8988T (cell line): ENCODE data around the gene INPP4A.
"Not testable (repeated sequence)": the region's sequence is repeated elsewhere in the genome, so short reads cannot be mapped to it uniquely, and the experiment has no call there.

Experiments
- DNase-seq: peaks from one replicate; pipeline ENCODE4 v3.0.0; 2011

INPP4A gene

DNA sequence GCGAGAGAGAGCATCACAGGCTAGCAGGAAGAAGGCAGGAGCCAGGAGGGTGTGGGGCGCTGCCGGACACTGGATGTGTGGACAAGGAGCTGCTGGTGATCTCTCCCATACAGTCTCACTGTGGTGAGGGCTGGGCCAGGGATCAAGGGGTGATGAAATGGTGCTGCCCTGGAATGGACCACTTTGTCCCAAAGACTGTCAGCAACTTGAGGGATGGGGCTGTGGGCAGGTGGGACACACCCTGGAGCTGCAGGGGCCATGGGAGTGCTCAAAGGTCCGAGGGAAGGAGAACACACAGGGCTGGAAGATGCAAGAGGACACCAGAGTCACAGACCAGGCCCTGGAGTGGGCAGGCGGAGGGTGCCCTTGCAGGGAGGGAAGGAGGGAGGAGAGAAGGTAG is 125.7 kb downstream of the INPP4A start:
- no peak for DNase-seq

GRCh38 chr2:98571121-98571701 is 126.6 kb downstream of the INPP4A start:
- no peak for DNase-seq

DNA sequence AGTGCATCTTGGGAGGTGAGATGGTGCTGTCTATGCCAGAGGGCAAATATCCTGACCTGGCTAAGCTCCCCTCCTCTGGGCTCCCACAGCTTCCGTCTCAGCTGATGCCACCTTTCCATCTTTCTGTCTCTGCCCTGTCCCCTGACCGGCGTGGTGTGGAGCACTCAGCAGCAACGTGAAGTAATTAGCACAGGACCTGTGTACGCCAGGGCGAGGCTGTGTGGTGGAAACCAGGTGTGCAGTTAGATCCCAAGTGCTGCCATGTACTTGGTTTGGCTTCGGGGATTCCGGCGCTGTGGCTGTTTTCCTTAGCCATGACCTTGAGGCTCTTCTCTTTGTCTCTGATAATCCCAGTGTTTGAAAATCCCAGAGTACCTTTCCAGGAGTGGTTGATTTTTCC is 127.1 kb downstream of the INPP4A start:
- DNase-seq = no peak

DNA sequence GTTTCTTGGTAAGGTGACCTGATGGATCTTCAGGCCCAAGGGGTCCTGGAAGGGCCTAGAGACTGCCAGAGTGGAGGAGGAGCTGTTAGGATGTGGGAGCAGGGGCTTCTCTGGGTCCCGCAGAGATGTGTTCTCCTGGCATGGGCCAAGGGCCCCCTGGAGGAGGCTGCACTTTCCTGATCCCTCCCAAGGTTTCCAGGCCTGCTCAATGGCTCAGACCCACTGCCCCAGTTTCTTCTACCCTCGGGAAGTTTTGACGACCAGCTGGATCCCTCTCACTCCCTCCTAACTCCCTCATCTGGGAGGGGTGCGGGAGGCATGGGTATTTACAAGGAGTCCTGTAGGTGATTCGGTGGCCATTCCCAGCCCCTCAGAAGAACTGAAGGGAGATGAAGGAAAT is 127.6 kb downstream of the INPP4A start:
- DNase-seq = no peak

DNA sequence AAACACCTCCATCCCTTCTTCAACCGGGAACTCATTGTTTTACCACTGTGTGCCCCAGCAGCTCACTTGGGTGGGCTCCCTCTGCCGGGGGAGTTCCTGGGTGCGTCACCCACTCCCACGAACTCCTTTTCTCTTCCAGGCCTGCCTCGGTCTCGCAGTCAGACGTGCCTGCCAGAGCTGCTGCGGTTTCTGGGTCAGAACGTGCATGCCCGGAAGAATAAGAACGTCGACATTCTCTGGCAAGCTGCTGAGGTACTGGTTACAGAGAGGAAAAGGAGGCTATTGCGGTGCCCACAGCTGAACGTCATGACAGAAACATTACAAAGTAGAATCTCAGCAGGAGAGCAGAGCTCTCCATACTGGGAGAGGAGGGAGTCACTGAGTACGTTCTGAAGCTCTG is 128.0 kb downstream of the INPP4A start:
- no peak for DNase-seq

DNA sequence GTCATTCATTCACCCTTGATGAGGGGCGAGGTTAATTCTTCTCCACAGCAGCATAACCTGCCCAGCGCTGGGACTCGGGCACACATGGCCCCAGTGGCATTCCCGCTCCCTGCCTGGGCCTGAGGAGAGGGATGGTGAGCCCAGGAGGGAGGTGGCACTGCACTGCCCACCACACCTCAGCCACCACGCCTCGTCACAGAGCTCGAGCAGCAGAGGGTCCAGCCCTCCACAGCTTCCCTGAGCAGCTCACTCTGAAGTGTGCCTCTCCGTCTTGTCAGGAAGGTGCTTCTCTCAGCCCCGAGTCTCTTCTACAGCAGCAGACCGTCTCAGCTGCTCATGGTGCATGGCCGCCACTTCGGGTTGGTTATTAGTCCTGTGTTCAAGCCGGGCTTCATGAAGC is 128.8 kb downstream of the INPP4A start:
- DNase-seq = no peak

GRCh38 chr2:98576666-98577312 is 132.1 kb downstream of the INPP4A start:
- no peak for DNase-seq

GRCh38 chr2:98577313-98577712 is 132.7 kb downstream of the INPP4A start:
- no peak for DNase-seq

DNA sequence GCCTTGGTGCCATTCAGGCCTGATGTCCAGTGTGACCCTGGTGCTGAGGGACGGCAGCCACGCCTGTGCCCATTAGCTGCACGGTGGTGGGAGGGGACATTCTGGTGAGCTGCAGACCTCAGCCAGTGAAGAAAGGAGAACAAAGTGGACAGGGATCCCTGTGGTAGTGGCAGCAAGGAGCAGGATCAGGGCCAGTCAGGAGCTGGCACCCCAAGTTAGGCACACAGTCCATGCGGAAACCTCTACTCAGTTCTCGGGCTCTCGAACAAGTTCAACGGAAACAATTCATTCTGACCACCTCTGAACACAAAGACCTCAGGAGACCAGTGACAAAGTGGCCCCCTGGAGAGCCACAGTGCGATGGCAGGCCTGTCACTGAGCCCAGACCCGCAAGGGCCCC is 133.6 kb downstream of the INPP4A start:
- DNase-seq = no peak

DNA sequence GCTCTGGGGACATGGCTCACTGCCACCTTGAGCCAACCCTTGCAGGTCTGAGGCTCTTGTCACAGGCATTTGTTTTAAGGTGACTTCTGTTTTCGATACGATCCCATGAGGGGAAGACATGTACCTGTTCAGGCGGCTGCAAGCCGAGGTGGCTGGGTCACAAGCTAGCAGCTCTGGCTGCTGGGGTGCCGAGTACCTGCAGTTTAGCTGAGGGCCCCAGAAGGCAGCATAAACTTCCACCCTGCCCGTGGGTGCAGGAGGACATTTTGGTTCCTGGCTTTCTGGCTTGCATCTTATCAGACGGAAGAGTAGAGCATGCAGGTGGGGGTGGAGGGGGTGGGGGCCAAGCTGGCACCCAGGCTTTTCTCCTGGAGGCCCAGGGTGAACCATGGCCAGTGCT is 135.3 kb downstream of the INPP4A start:
- DNase-seq = no peak

GRCh38 chr2:98580656-98581284 is 136.1 kb downstream of the INPP4A start:
- no peak for DNase-seq

- DNase-seq = no peak
Observed at GRCh38 chr2:98582523-98582922, 137.9 kb downstream of the INPP4A start.

DNA sequence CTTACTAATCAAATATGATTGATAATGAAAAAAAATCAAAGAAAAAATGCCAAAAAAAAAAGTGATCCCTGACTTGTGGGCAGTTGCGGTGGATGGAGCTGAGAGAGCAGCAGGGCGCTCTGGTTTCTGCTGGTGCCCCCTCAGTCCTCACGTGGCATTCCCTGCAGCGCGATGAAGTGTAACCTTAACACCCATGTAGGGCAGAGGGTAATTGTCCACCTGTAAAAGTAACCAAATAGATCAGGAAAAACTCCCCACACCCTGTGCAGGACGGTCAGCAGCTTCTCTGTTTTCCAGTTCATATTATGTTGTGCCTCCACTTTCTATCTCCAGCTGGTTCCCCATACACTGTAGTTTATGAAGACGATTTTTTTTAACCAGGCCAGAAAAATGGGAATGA is 138.6 kb downstream of the INPP4A start:
- DNase-seq = no peak

- no peak for DNase-seq
Observed at GRCh38 chr2:98583816-98584618, 139.4 kb downstream of the INPP4A start.

GRCh38 chr2:98585386-98585785 is 140.7 kb downstream of the INPP4A start:
- DNase-seq = no peak

DNA sequence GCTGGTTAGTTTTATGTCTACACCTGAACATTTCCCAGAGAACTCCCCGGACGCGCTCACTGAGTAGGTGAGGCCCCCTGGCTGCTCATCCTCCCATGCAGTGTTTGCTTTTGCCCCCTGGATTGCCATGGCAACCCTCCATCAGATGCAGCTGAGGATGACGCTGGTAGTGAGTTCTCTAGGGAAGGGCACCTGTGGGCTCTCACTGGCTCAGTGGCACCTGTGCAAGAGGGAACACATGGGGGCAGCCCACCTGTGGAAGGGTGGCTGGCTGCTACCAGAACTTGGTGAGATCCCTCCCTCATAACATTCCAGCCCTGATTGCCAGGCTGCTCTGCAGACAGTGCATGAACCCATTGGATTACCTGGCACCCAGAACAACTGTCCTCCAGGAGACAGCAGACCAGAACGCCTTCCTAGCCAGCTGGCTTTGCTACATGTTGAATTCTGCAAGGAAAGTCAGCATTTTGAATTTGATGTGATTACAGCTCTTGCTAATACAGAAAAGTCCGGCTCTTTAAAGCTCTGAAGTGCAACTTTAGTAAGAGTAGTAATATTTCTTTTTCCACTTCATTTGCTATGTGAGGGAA is 142.0 kb downstream of the INPP4A start:
- no peak for DNase-seq

DNA sequence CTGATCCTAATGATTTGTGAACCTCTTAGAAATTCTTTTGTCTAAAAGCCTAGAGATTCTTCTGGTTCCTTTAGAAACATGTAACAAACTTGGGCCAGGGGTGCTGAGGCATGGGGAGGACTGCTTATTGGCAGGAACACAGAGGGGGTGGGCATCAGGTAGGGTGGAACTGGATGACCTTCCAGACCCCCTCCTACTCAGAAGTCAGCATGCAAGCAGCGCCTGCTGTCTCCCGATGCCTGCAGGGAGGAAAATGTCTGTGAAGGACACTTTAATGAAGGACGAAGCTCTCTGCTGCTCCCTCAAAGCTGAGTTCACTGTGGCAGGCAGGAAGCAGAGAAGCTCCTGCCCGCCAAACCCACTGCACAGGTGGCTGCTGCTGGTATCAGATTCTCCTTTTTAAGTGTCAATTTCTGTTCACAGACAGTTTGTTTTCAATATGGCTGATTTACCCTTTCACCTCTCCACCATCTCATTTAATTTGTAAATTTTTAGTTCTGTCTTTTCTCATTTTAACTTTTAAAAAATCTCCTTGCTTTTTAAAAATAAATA is 144.3 kb downstream of the INPP4A start:
- DNase-seq = no peak

DNA sequence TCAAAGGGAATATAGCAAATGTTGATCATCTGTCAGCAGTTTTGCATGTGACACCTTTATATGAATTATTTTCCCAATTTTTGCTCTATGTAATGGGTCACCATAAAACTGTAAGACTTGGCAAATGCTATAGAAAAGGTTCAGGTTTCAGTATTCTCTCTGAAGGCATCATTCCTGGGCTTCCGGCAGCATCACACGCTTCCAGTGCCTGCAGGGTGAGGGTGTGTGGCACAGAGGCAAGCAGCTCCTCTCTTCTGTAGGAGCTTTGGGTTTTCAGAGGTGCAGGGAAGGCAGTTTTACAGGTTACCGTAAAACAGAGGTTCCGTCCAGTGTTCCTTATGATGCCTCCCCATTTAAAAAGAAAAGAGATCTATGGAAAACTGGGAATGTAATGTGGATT is 144.8 kb downstream of the INPP4A start:
- DNase-seq = no peak

DNA sequence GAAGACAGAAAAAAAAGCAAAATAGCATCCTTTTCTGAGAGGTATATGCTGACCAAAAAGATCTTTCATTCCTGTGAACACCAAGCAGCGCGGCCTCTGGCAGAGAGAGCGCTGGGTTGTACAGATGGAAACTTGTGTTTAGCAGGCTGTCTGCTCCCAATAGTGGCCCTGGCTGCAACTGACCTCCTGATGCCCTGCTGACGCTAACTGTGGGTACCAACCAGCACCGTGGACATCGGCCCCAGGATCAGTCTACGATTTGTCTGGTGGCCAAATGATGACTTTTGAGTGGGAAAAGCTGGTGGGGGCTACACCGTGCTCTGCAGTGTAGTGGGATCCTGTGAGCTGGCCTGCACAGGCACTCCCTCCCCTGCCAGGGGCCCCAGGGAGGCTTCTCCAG is 147.9 kb downstream of the INPP4A start:
- DNase-seq = no peak

DNA sequence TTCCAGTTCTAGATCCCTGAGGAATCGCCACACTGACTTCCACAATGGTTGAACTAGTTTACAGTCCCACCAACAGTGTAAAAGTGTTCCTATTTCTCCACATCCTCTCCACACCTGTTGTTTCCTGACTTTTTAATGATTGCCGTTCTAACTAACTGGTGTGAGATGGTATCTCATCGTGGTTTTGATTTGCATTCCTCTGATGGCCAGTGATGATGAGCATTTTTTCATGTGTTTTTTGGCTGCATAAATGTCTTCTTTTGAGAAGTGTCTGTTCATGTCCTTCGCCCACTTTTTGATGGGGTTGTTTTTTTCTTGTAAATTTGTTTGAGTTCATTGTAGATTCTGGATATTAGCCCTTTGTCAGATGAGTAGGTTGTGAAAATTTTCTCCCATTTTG is 150.0 kb downstream of the INPP4A start:
- DNase-seq = not testable (repeated sequence)

GRCh38 chr2:98598781-98599428 is 154.2 kb downstream of the INPP4A start:
- no peak for DNase-seq

DNA sequence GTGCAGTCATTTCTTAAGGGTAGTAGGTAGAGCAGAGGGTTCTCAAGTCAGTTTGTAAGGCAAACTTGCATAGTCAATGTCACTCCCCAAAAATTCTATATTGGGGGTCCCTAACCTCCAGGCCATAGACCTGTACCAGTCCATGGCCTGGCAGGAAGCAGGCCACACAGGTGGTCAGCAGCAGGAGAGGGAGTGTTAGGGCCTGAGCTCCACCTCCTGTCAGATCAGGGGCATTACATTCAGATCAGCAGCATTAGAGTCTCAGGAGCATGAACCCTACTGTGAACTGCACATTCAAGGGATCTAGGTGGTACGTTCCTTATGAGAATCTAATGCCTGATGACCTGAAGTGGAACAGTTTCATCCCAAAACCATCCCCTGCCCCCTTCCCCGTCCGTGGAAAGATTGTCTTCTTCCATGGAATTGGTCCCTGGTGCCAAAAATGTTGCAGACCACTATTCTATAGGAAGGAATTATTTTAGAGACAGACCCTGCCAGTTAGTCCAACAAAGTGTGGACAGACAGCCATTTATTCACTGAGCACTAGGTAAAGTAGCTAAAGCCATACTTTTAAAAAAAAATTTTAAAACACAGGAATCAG is 157.0 kb downstream of the INPP4A start:
- DNase-seq = no peak
